Measurements from ENCODE around the gene APEH.

Gene APEH

GRCh38 chr3:49715611-49716121 is 41.5 kb downstream of the APEH start:
- DNase-seq, result no peak

- DNase-seq, result no peak
These were observed 42.0 kb downstream of the APEH start for GRCh38 chr3:49716169-49716568.

GRCh38 chr3:49716691-49717210 is 42.6 kb downstream of the APEH start:
- DNase-seq, result no peak

GRCh38 chr3:49717211-49717958 is 43.2 kb downstream of the APEH start:
- DNase-seq, result no peak

GRCh38 chr3:49717959-49718857 is 44.1 kb downstream of the APEH start:
- no peak for DNase-seq

GRCh38 chr3:49718858-49719213 is 44.7 kb downstream of the APEH start:
- DNase-seq, result no peak

- peak; percentile 80 for DNase-seq
These were observed 45.2 kb downstream of the APEH start, which contains the start of gene AMIGO3 for GRCh38 chr3:49719214-49719884. AMIGO3 (minus strand) TSS chr3:49719684; CDS start chr3:49719465, 219 bp downstream.

- no peak for DNase-seq
These were observed 46.9 kb downstream of the APEH start for GRCh38 chr3:49720855-49721595.

- DNase-seq, result no peak
These were observed 47.4 kb downstream of the APEH start for GRCh38 chr3:49721596-49721895.

- no peak for DNase-seq
These were observed 48.0 kb downstream of the APEH start for GRCh38 chr3:49721896-49722781.

GRCh38 chr3:49722896-49723295 is 48.7 kb downstream of the APEH start:
- no peak for DNase-seq

GRCh38 chr3:49723296-49723627 is 49.1 kb downstream of the APEH start:
- DNase-seq, result no peak

GRCh38 chr3:49723628-49724551 is 49.7 kb downstream of the APEH start, which contains the start of gene GMPPB:
GMPPB (minus strand) TSS chr3:49723951; CDS start chr3:49723726, 225 bp downstream.
- DNase-seq, result peak; percentile 85

GRCh38 chr3:49724586-49724985 is 50.4 kb downstream of the APEH start:
- DNase-seq, result no peak

GRCh38 chr3:49725906-49726681 is 51.9 kb downstream of the APEH start:
- no peak for DNase-seq

GRCh38 chr3:49727154-49727923 is 53.2 kb downstream of the APEH start:
- DNase-seq, result no peak

- DNase-seq, result no peak
These were observed 53.8 kb downstream of the APEH start for GRCh38 chr3:49727924-49728361.

GRCh38 chr3:49729966-49730609 is 55.9 kb downstream of the APEH start:
- no peak for DNase-seq

Measured in NCI-H1092 treated with DMSO at 0.1 percent for 48 hours (cell line).